SK-N-SH treated with all-trans-retinoic acid at 6 μM for 48 hours (cell line): ENCODE results near the gene GADD45GIP1.

Experiments used
- ATAC-seq: fragments of 200-7000 bp; cut with Tn5 transposase; 3 replicates; pipeline ENCODE4 v1.9.1; 2020; ENCODE audit warnings: mild to moderate bottlenecking, moderate library complexity
- ARNTL ChIP-seq: fragments of 450-650 bp; formaldehyde crosslinking; IDR thresholded peaks from 2 replicates; pipeline ENCODE4 v1.5.0; 2020; ENCODE audit warnings: low read depth, mild to moderate bottlenecking, moderate library complexity, borderline replicate concordance
- BACH2 ChIP-seq: fragments of 250-450 bp; sonication (Bioruptor Pico); IDR thresholded peaks from 2 replicates; pipeline ENCODE4 v1.9.0; 2021; ENCODE audit warnings: mild to moderate bottlenecking, borderline replicate concordance
- CSDC2 ChIP-seq: fragments of 250-450 bp; sonication (Bioruptor Pico); IDR thresholded peaks from 2 replicates; pipeline ENCODE4 v1.5.0; 2020; ENCODE audit warnings: mild to moderate bottlenecking, moderate library complexity
- ESRRG ChIP-seq: fragments of 250-450 bp; sonication (Bioruptor Pico); IDR thresholded peaks from 2 replicates; pipeline ENCODE4 v1.6.1; 2021; ENCODE audit warnings: mild to moderate bottlenecking
- GLIS3 ChIP-seq: fragments of 250-450 bp; sonication (Bioruptor Pico); IDR thresholded peaks from 2 replicates; pipeline ENCODE4 v1.5.0; 2020; ENCODE audit warnings: mild to moderate bottlenecking, moderate library complexity
- OSR1 ChIP-seq: fragments of 250-450 bp; sonication (Bioruptor Pico); IDR thresholded peaks from 2 replicates; pipeline ENCODE4 v1.8.0; 2022; ENCODE audit warnings: moderate library complexity, mild to moderate bottlenecking, inconsistent platforms
- PPARA ChIP-seq: fragments of 250-450 bp; sonication (Bioruptor Pico); IDR thresholded peaks from 2 replicates; pipeline ENCODE4 v1.5.0; 2020; ENCODE audit warnings: mild to moderate bottlenecking, borderline replicate concordance
- RARB ChIP-seq: fragments of 250-450 bp; sonication (Bioruptor Pico); IDR thresholded peaks from 2 replicates; pipeline ENCODE4 v1.8.0; 2021; ENCODE audit warnings: mild to moderate bottlenecking, moderate library complexity
- SNAI2 ChIP-seq: fragments of 250-450 bp; sonication (Bioruptor Pico); IDR thresholded peaks from 2 replicates; pipeline ENCODE4 v1.5.0; 2020; ENCODE audit warnings: mild to moderate bottlenecking, moderate library complexity
- ZC3H10 ChIP-seq: fragments of 250-450 bp; sonication (Bioruptor Pico); IDR thresholded peaks from 2 replicates; pipeline ENCODE4 v1.5.1; 2021; ENCODE audit warnings: mild to moderate bottlenecking, moderate library complexity
- ZFP30 ChIP-seq: fragments of 450-650 bp; formaldehyde crosslinking; IDR thresholded peaks from 2 replicates; pipeline ENCODE4 v1.5.0; 2022; ENCODE audit warnings: mild to moderate bottlenecking, moderate library complexity
- ZNF565 ChIP-seq: fragments of 450-650 bp; formaldehyde crosslinking; conservative IDR thresholded peaks from 2 replicates; pipeline ENCODE4 v1.5.0; 2020; ENCODE audit warnings: low read depth, mild to moderate bottlenecking, moderate library complexity
- ZNF70 ChIP-seq: fragments of 450-650 bp; formaldehyde crosslinking; IDR thresholded peaks from 2 replicates; pipeline ENCODE4 v1.5.0; 2020; ENCODE audit warnings: mild to moderate bottlenecking, moderate library complexity
- ZNF8 ChIP-seq: fragments of 450-650 bp; formaldehyde crosslinking; IDR thresholded peaks from 2 replicates; pipeline ENCODE4 v1.5.0; 2020; ENCODE audit warnings: mild to moderate bottlenecking, moderate library complexity
- TF ChIP-seq, protein P1 (sequence below): fragments of 250-450 bp; sonication (Bioruptor Pico); IDR thresholded peaks from 2 replicates; pipeline ENCODE4 v1.8.0; 2020; ENCODE audit warnings: mild to moderate bottlenecking, moderate library complexity, borderline replicate concordance
- TF ChIP-seq, protein P2 (sequence below): fragments of 250-450 bp; sonication (Bioruptor Pico); IDR thresholded peaks from 2 replicates; pipeline ENCODE4 v1.5.1; 2021; ENCODE audit warnings: mild to moderate bottlenecking, moderate library complexity
- TF ChIP-seq, protein P3 (sequence below): fragments of 250-450 bp; sonication (Bioruptor Pico); IDR thresholded peaks from 2 replicates; pipeline ENCODE4 v1.5.1; 2020; ENCODE audit warnings: low read depth, mild to moderate bottlenecking, moderate library complexity

GADD45GIP1 gene

DNA sequence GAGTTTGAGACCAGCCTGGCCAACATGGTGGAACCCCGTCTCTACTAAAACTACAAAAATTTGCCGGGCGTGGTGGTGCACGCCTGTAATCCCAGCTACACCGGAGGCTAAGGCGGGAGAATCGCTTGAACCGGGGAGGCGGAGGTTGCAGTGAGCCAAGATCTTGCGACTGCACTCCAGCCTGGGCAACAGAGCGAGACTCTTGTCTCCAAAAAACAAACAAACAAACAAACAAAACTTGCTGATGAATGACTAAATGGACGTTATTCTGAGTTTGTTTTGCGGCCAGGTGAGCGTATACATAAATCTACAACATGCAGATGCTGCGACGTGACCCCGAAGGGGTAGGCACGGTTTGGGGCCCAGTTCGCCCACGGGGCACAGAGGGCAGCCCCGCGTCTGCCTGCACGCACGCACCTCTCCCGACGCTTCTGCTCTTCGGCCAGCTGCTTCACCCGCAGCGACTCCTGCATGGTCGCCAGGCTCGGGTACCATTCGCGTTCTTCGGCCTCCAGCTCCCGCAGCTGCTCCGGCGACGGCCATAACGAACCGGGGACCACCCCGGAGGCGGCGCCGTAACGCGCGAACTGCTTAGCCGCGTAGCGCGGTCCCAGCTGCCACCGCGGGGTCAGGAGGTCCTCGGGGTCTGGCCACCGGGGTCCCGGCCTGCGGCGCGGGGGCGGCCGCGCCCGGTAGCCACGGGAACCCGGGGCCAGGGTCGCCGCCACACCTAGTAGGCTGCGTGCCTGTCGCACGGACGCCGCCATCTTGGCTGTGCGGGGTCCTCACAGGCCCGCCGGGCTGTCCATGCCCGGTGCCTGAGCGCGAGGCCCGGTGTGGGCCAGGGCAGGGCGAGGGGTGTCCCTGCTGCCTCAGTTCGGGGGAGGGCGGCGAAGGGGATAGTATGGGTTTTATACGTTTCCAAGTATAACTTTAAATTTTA is at the start of gene GADD45GIP1:
Gene GADD45GIP1, minus strand, starts transcription at position 778 of the 943 bp plus-strand sequence. Its CDS starts 11 bp downstream, at position 767.
- ATAC-seq: peak; percentile 87
- TF ChIP-seq RARB (CRISPR knock-in tag) (no peak), PPARA (no peak), ZFP30 (CRISPR knock-in tag) (no peak), BACH2 (no peak), CSDC2 (CRISPR knock-in tag) (no peak), GLIS3 (CRISPR knock-in tag) (no peak), OSR1 (CRISPR knock-in tag) (no peak), ESRRG (no peak), ZNF8 (no peak), ZC3H10 (no peak), ARNTL (CRISPR knock-in tag) (no peak), ZNF70 (no peak)
- TF ChIP-seq, protein P1, sequence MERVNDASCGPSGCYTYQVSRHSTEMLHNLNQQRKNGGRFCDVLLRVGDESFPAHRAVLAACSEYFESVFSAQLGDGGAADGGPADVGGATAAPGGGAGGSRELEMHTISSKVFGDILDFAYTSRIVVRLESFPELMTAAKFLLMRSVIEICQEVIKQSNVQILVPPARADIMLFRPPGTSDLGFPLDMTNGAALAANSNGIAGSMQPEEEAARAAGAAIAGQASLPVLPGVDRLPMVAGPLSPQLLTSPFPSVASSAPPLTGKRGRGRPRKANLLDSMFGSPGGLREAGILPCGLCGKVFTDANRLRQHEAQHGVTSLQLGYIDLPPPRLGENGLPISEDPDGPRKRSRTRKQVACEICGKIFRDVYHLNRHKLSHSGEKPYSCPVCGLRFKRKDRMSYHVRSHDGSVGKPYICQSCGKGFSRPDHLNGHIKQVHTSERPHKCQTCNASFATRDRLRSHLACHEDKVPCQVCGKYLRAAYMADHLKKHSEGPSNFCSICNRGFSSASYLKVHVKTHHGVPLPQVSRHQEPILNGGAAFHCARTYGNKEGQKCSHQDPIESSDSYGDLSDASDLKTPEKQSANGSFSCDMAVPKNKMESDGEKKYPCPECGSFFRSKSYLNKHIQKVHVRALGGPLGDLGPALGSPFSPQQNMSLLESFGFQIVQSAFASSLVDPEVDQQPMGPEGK (CRISPR knock-in tag): no peak
- TF ChIP-seq, protein P2, sequence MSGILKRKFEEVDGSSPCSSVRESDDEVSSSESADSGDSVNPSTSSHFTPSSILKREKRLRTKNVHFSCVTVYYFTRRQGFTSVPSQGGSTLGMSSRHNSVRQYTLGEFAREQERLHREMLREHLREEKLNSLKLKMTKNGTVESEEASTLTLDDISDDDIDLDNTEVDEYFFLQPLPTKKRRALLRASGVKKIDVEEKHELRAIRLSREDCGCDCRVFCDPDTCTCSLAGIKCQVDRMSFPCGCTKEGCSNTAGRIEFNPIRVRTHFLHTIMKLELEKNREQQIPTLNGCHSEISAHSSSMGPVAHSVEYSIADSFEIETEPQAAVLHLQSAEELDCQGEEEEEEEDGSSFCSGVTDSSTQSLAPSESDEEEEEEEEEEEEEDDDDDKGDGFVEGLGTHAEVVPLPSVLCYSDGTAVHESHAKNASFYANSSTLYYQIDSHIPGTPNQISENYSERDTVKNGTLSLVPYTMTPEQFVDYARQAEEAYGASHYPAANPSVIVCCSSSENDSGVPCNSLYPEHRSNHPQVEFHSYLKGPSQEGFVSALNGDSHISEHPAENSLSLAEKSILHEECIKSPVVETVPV (CRISPR knock-in tag): no peak

DNA sequence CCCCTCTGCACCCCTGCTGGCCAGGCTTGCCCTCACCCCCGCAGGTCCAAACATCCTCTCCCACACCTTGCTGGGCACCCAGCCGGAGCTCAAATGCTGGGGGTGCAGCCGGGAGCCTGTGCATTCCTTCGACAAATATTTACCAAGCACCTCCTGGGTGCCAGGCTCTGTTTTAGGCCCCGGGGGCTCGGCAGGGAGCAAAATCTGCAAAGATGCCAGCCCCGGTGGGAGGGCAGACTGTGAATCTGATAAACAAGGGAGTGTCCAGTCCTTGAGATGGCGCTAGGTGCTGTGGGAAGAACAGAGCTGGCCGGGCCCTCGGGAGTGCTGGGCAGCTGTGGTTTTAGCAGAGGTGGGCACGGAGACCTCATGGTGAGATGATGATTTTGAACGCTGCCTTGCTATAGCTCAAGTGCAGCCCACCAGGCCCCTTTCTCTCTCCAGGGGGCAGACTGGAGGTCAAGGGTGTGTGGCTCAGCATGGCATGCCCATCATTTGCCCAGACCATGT is 48.9 kb upstream of the GADD45GIP1 start:
- TF ChIP-seq, protein P2 (CRISPR knock-in tag): no peak
- TF ChIP-seq, all 23 proteins: peak for 0
- ATAC-seq: no peak

DNA sequence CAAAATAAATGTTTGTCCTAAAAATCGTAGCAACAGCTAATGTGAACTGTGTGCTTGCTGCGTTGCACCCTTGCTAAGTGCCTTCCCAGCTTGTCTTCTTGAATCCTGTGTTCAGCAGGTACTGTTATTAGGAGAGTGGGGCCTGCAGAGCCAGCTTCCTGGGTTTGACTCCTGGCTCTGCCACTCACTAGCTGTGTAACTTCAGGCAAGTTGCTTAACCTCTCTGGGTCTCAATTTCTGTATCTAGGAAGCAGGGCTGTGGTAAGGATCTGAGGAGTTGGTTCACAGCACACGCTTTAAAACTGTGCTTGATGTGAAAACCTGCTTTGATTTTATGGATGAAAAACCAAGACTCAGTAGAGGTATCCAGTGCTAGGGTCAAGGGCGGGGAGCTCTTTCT is 48.2 kb upstream of the GADD45GIP1 start:
- no peak for TF ChIP-seq ZC3H10
- no peak for ATAC-seq

DNA sequence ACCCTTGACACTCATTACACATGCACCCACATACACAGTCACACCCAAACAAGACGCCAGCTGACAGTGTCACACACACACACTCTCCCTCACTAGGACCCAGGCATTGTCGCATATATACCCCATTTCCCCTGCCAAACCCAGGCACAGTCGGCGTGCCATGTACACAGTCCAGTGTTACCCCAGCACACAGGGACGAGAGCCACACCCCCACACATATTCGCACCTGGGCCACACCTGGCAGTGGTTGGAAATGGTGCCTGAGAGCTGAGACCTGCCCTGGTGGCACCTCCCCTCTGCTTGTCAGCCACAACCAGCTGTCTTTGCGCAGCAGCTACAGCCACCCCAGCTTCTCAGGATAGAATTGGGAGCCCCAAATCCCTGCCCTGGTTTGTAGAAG is 47.2 kb upstream of the GADD45GIP1 start:
- TF ChIP-seq ZFP30 (CRISPR knock-in tag): no peak
- TF ChIP-seq SNAI2: no peak
- TF ChIP-seq, protein P2 (CRISPR knock-in tag): no peak
- TF ChIP-seq CSDC2 (CRISPR knock-in tag): no peak
- TF ChIP-seq PPARA: no peak
- no peak for TF ChIP-seq ZNF565 (CRISPR knock-in tag)
- no peak for TF ChIP-seq BACH2
- TF ChIP-seq, protein P1 (CRISPR knock-in tag): no peak
- no peak for TF ChIP-seq OSR1 (CRISPR knock-in tag)
- TF ChIP-seq, protein P3, sequence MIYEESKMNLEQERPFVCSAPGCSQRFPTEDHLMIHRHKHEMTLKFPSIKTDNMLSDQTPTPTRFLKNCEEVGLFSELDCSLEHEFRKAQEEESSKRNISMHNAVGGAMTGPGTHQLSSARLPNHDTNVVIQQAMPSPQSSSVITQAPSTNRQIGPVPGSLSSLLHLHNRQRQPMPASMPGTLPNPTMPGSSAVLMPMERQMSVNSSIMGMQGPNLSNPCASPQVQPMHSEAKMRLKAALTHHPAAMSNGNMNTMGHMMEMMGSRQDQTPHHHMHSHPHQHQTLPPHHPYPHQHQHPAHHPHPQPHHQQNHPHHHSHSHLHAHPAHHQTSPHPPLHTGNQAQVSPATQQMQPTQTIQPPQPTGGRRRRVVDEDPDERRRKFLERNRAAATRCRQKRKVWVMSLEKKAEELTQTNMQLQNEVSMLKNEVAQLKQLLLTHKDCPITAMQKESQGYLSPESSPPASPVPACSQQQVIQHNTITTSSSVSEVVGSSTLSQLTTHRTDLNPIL: no peak
- TF ChIP-seq, all 23 proteins: peak for 0
- ATAC-seq: no peak
